CD14-positive monocyte (primary cell): ENCODE results near the gene FAM181B. TPM values are rescaled to one million over a fixed set of nuclear protein-coding genes. Genes with fewer than 3 reads are reported as not detected.

Experiments
- DNase-seq, 3 donors: peaks; one replicate each; pipeline ENCODE4 v3.0.0-alpha.2; 2011 to 2022
- H2AFZ ChIP-seq: 2 replicates; pipeline ENCODE4 v1.6.0; 2012; ENCODE audit warnings: mild to moderate bottlenecking, low read depth, low read length, inconsistent platforms; ENCODE audit not compliant: insufficient read depth, poor library complexity, severe bottlenecking
- H3K27ac ChIP-seq, 2 donors: 1 replicate in 1 of 2; 2 replicates in 1 of 2; pipeline ENCODE4 v1.5.1; 2012 to 2013; ENCODE audit warnings: low read length in 2 of 2, control low read depth in 1 of 2, inconsistent platforms in 1 of 2, low read depth in 1 of 2, mild to moderate bottlenecking in 1 of 2
- H3K27me3 ChIP-seq, 2 donors: one replicate each; pipeline versions ENCODE4 v1.6.0 to v1.6.1; 2011 to 2013; ENCODE audit warnings: low read length in 2 of 2; ENCODE audit not compliant: control insufficient read depth in 2 of 2, insufficient read depth in 2 of 2
- H3K36me3 ChIP-seq, 2 donors: replicated peaks in 1 of 2; 1 replicate in 1 of 2; 2 replicates in 1 of 2; pipeline versions ENCODE4 v1.5.1 to v1.6.1; 2012 to 2013; ENCODE audit warnings: low read length in 2 of 2, control low read depth in 1 of 2, inconsistent platforms in 1 of 2, mild to moderate bottlenecking in 1 of 2; ENCODE audit not compliant: insufficient read depth in 2 of 2, control insufficient read depth in 1 of 2
- H3K4me1 ChIP-seq, 2 donors: 1 replicate in 1 of 2; 2 replicates in 1 of 2; pipeline versions ENCODE4 v1.5.1 to v1.6.1; 2012 to 2013; ENCODE audit warnings: low read length in 2 of 2, control low read depth in 1 of 2, inconsistent platforms in 1 of 2, mild to moderate bottlenecking in 1 of 2, moderate library complexity in 1 of 2; ENCODE audit not compliant: insufficient read depth in 2 of 2, control insufficient read depth in 1 of 2
- H3K4me2 ChIP-seq: replicated peaks from 2 replicates; pipeline ENCODE3; 2012; ENCODE audit warnings: low read length, moderate library complexity, mild to moderate bottlenecking; ENCODE audit not compliant: poor library complexity, severe bottlenecking; ENCODE audit errors: extremely low read depth
- H3K4me3 ChIP-seq, 3 experiments: fragments of 200-600 bp in 1 of 3; sonication (generic) in 1 of 3; replicated peaks in 1 of 3; 1 replicate in 2 of 3; 2 replicates in 1 of 3; pipeline ENCODE4 v1.5.1; 2011 to 2013; ENCODE audit warnings: low read length in 3 of 3, mild to moderate bottlenecking in 3 of 3, control low read depth in 2 of 3, low read depth in 2 of 3, inconsistent platforms in 1 of 3, moderate library complexity in 1 of 3
- H3K79me2 ChIP-seq: 2 replicates; pipeline ENCODE4 v1.6.0; 2012; ENCODE audit warnings: mild to moderate bottlenecking, control low read depth, inconsistent platforms, low read length, moderate library complexity; ENCODE audit not compliant: insufficient read depth
- H3K9ac ChIP-seq: 2 replicates; pipeline ENCODE4 v1.6.0; 2017; ENCODE audit warnings: low read length, mild to moderate bottlenecking; ENCODE audit not compliant: insufficient read depth, poor library complexity, severe bottlenecking
- H3K9me3 ChIP-seq, 2 donors: replicated peaks in 1 of 2; 1 replicate in 1 of 2; 2 replicates in 1 of 2; pipeline versions ENCODE4 v1.5.1 to v1.6.1; 2012 to 2013; ENCODE audit warnings: low read length in 2 of 2, control low read depth in 1 of 2; ENCODE audit not compliant: control insufficient read depth in 1 of 2, insufficient read depth in 1 of 2
- H4K20me1 ChIP-seq: 2 replicates; pipeline ENCODE4 v1.6.0; 2012; ENCODE audit warnings: mild to moderate bottlenecking, low read length, control low read depth, moderate library complexity; ENCODE audit not compliant: insufficient read depth
- H3K27ac Mint-ChIP-seq, 7 donors: one replicate each; pipeline ENCODE4 v1.8.0; 2020; ENCODE audit warnings: mild to moderate bottlenecking in 7 of 7, mixed read lengths in 7 of 7, moderate library complexity in 6 of 7, inconsistent platforms in 2 of 7
- H3K27me3 Mint-ChIP-seq, 3 donors: one replicate each; pipeline ENCODE4 v1.8.0; 2021 to 2022; ENCODE audit warnings: low read depth in 3 of 3, mild to moderate bottlenecking in 3 of 3, mixed read lengths in 3 of 3, moderate library complexity in 3 of 3, inconsistent platforms in 1 of 3
- H3K36me3 Mint-ChIP-seq, 2 donors: one replicate each; pipeline ENCODE4 v1.8.0; 2020; ENCODE audit warnings: mixed read lengths in 2 of 2, inconsistent platforms in 1 of 2, mild to moderate bottlenecking in 1 of 2
- H3K4me1 Mint-ChIP-seq: one replicate; pipeline ENCODE4 v1.8.0; 2020; ENCODE audit warnings: mild to moderate bottlenecking, mixed read lengths
- H3K4me3 Mint-ChIP-seq, 2 donors: one replicate each; pipeline ENCODE4 v1.8.0; 2020; ENCODE audit warnings: mild to moderate bottlenecking in 2 of 2, mixed read lengths in 2 of 2, moderate library complexity in 1 of 2
- H3K9me3 Mint-ChIP-seq, 7 donors: one replicate each; pipeline ENCODE4 v1.8.0; 2020 to 2022; ENCODE audit warnings: mixed read lengths in 7 of 7, mild to moderate bottlenecking in 6 of 7, moderate library complexity in 6 of 7, inconsistent platforms in 2 of 7
- WGBS: methylation state at CpG from one replicate; pipeline ENCODE4 v1.1.5; 2013; ENCODE audit warnings: missing lambda C conversion rate; ENCODE audit not compliant: insufficient coverage; 5-methylcytosine and 5-hydroxymethylcytosine counted together
- intact Hi-C, 2 donors: fragments of 100-400 bp; cut with micrococcal nuclease; formaldehyde crosslinking; loops; one replicate each; pipeline versions ENCODE4 v1.15.0 to v1.15.1; 2023
- polyA plus RNA-seq, 3 donors: library from polyadenylated mRNA; depleted of rRNA in 1 of 3; unstranded in 2 of 3; stranded (reverse) in 1 of 3; fragments of 300-500 nt in 2 of 3; fragments of >200 nt in 1 of 3; fragmentation: Illumina TruSeq in 2 of 3; gene quantifications; 1 replicate in 2 of 3; 2 replicates in 1 of 3; pipeline ENCODE4 v1.2.3, GENCODE V29; 2012 to 2021
- TF ChIP-seq, protein P1 (sequence below): fragments of 200-600 bp; IDR thresholded peaks from one replicate; pipeline ENCODE4 v1.8.0; 2022; ENCODE audit warnings: antibody characterized with exemption, mild to moderate bottlenecking

FAM181B gene
- polyA plus RNA-seq, 3 donors, result not detected

DNA sequence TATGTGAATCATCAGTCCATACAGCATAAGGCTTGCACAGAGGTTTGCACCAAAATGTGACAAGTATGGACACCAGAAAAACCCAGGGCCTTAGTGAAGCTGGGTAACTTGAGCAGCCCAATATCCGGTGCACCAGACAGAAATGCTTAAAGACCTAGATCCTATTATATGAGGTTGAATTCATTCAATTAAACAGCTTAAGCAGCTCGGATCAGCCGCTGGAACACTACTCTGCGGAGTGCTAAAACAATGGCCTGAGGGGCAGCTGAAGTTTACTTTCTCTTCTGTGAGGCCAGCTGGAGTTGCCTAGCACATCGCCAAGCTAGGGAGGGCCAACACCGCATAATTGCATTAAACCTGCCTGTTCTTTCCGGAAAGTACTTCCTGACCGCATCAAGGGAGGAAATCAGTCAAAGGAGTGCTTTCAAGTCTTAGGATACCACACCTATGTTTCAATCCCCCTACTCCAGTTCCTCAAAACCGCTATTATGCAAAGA, 17.0 kb upstream of the FAM181B start:
- Mint-ChIP-seq H3K4me1 (peaks cover 8% of the 10 kb centered on the region), H3K4me3 (peak overlapping the region in 1 of 2 donors; percentile 27), H3K9me3 (peaks cover 0 to 2% (median 0%) of the 10 kb centered on the region in 7 donors), H3K27me3 (peaks cover 0 to 11% (median 2%) of the 10 kb centered on the region in 3 donors), H3K36me3 (no peaks in the 10 kb centered on the region), H3K27ac (no peak overlapping the region)
- TF ChIP-seq, protein P1, sequence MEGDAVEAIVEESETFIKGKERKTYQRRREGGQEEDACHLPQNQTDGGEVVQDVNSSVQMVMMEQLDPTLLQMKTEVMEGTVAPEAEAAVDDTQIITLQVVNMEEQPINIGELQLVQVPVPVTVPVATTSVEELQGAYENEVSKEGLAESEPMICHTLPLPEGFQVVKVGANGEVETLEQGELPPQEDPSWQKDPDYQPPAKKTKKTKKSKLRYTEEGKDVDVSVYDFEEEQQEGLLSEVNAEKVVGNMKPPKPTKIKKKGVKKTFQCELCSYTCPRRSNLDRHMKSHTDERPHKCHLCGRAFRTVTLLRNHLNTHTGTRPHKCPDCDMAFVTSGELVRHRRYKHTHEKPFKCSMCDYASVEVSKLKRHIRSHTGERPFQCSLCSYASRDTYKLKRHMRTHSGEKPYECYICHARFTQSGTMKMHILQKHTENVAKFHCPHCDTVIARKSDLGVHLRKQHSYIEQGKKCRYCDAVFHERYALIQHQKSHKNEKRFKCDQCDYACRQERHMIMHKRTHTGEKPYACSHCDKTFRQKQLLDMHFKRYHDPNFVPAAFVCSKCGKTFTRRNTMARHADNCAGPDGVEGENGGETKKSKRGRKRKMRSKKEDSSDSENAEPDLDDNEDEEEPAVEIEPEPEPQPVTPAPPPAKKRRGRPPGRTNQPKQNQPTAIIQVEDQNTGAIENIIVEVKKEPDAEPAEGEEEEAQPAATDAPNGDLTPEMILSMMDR, result no peak
- Histone ChIP-seq H3K9ac (no peak overlapping the region), H2AFZ (no peak overlapping the region), H3K9me3 (no peaks in the 10 kb centered on the region), H3K4me3 (no peak overlapping the region), H3K4me2 (no peak overlapping the region), H3K36me3 (no peaks in the 10 kb centered on the region), H3K79me2 (no peaks in the 10 kb centered on the region), H3K4me1 (no peaks in the 10 kb centered on the region), H3K27me3 (no peaks in the 10 kb centered on the region), H4K20me1 (no peaks in the 10 kb centered on the region), H3K27ac (no peak overlapping the region)
- WGBS, result 20% methylated on average over 2 of the region's 9 CpGs
- intact Hi-C loops, result no loop called here
- DNase-seq, result no peak

GRCh38 chr11:82747471-82747870, 13.8 kb upstream of the FAM181B start:
- Mint-ChIP-seq H3K9me3 (peaks cover 0 to 4% (median 0%) of the 10 kb centered on the region in 7 donors), H3K27ac (no peak overlapping the region), H3K36me3 (no peaks in the 10 kb centered on the region), H3K4me1 (peaks cover 8% of the 10 kb centered on the region), H3K27me3 (peaks cover 3 to 9% (median 7%) of the 10 kb centered on the region in 3 donors), H3K4me3 (no peak overlapping the region)
- Histone ChIP-seq H3K4me1 (no peaks in the 10 kb centered on the region), H3K9me3 (no peaks in the 10 kb centered on the region), H3K4me3 (no peak overlapping the region), H3K9ac (no peak overlapping the region), H3K79me2 (no peaks in the 10 kb centered on the region), H4K20me1 (no peaks in the 10 kb centered on the region), H3K4me2 (no peak overlapping the region), H3K36me3 (no peaks in the 10 kb centered on the region), H2AFZ (no peak overlapping the region), H3K27ac (no peak overlapping the region), H3K27me3 (no peaks in the 10 kb centered on the region)
- TF ChIP-seq, protein P1, result no peak
- intact Hi-C loops, result no loop called here
- DNase-seq, result no peak
- WGBS, result 90% methylated on average over 2 of the region's 8 CpGs
